Measurements from ENCODE around the gene CFAP157. TPM values are rescaled to one million over a fixed set of nuclear protein-coding genes. Genes with fewer than 3 reads are reported as not detected.

The CFAP157 gene
- total and polyA plus RNA-seq, 2 donors (not counting 3 experiments of a cell fraction or from before 2014, with no cell fraction given), result 0.03 TPM; not detected in 1

GRCh38 chr9:127732444-127732843 lies 25.7 kb downstream of the CFAP157 start:
- FAIRE-seq (no peak), DNase-seq (ENCODE audit: low read depth, low spot score) (no peak)
- intact Hi-C loops (cut with micrococcal nuclease) (no loop called here), dilution Hi-C loops (cut with MboI; ENCODE audit: extremely low pct_ligation_motif_present, low sequenced_read_pairs) (no loop called here)
- H3K4me3 ChIP-seq (replicated peaks in 1 of 3; ENCODE audit: insufficient read depth in 1 of 3, low read depth in 1 of 3, low read length in 3 of 3), result no peak overlapping the region
- H3K4me2 ChIP-seq (ENCODE audit: insufficient read depth, low read length), result no peak overlapping the region
- H3K36me3 ChIP-seq (ENCODE audit: control insufficient read depth in 2 of 2, extremely low read depth in 1 of 2, insufficient read depth in 2 of 2, low read length in 2 of 2), result peaks cover 0 to 12% of the 10 kb centered on the region in 2 experiments
- no peaks in the 10 kb centered on the region for H3K9me3 ChIP-seq (replicated peaks; ENCODE audit: control insufficient read depth, insufficient read depth, low read length)
- no peaks in the 10 kb centered on the region for H4K20me1 ChIP-seq (replicated peaks; ENCODE audit: control insufficient read depth, extremely low read depth, insufficient read depth, low read length)
- H3K4me1 ChIP-seq (ENCODE audit: control insufficient read depth, extremely low read depth, insufficient read depth, low read length), result peaks cover 12% of the 10 kb centered on the region
- no peak overlapping the region for H2AFZ ChIP-seq (ENCODE audit: low read depth, low read length)
- POLR2A ChIA-PET, result interaction anchor here (0.5 kb wide), 1 partner anchor 24 kb away, joined by 5 read pairs; no protein-coding TSS in a partner anchor
- CTCF ChIA-PET, result interaction anchor here (1.4 kb wide), 1 partner anchor 142 kb away, joined by 6 read pairs; no protein-coding TSS in a partner anchor
- H3K27ac ChIP-seq (ENCODE audit: insufficient read depth, low read depth, low read length), result no peak overlapping the region
- no TSS peak for BruUV-seq (replicated peaks)
- H3K79me2 ChIP-seq (ENCODE audit: control insufficient read depth, insufficient read depth, low read length), result peaks cover 2% of the 10 kb centered on the region
- TF ChIP-seq CTCF (IDR thresholded peaks at IDR 0.05; ENCODE audit: extremely low read depth in 1 of 2, insufficient read depth in 1 of 2, low read depth in 1 of 2, low read length in 2 of 2) (no peak), POLR2A (IDR thresholded peaks at IDR 0.05; ENCODE audit: low read depth, low read length) (no peak), MYC (IDR thresholded peaks at IDR 0.05; ENCODE audit: low read depth, low read length) (no peak), EZH2 (IDR thresholded peaks at IDR 0.05; ENCODE audit: borderline replicate concordance, low read depth, low read length, severe bottlenecking) (no peak), MAX (IDR thresholded peaks at IDR 0.05; ENCODE audit: insufficient read depth, insufficient read length) (no peak), JUN (IDR thresholded peaks at IDR 0.05; ENCODE audit: borderline replicate concordance, insufficient read depth, insufficient read length, low read depth) (no peak), FOS (IDR thresholded peaks at IDR 0.05; ENCODE audit: borderline replicate concordance, insufficient read depth, low read length) (no peak), GATA2 (IDR thresholded peaks at IDR 0.05; ENCODE audit: insufficient read depth, insufficient read length, low read depth, low read length) (no peak), POLR2AphosphoS5 (IDR thresholded peaks at IDR 0.05; ENCODE audit: insufficient read depth, low read depth, low read length) (no peak)
- no peaks in the 10 kb centered on the region for H3K9me1 ChIP-seq (replicated peaks; ENCODE audit: control insufficient read depth, extremely low read depth, insufficient read depth, low read length)
- H3K27me3 ChIP-seq (ENCODE audit: control insufficient read depth in 2 of 2, insufficient read depth in 2 of 2, low read length in 2 of 2), result no peaks in the 10 kb centered on the region
- no peak overlapping the region for H3K9ac ChIP-seq (replicated peaks; ENCODE audit: extremely low read depth, insufficient read depth, low read length)

Data from endothelial cell of umbilical vein (primary cell).